NCI-H82 treated with DMSO at 0.1 percent for 48 hours (cell line): ENCODE measurements around the gene LY6G6F.

ENCODE experiments used
- DNase-seq: peaks from one replicate; lab custom pipeline; 2025; ENCODE audit not compliant: unreplicated experiment; lab: John Stamatoyannopoulos, UW

Gene LY6G6F

DNA sequence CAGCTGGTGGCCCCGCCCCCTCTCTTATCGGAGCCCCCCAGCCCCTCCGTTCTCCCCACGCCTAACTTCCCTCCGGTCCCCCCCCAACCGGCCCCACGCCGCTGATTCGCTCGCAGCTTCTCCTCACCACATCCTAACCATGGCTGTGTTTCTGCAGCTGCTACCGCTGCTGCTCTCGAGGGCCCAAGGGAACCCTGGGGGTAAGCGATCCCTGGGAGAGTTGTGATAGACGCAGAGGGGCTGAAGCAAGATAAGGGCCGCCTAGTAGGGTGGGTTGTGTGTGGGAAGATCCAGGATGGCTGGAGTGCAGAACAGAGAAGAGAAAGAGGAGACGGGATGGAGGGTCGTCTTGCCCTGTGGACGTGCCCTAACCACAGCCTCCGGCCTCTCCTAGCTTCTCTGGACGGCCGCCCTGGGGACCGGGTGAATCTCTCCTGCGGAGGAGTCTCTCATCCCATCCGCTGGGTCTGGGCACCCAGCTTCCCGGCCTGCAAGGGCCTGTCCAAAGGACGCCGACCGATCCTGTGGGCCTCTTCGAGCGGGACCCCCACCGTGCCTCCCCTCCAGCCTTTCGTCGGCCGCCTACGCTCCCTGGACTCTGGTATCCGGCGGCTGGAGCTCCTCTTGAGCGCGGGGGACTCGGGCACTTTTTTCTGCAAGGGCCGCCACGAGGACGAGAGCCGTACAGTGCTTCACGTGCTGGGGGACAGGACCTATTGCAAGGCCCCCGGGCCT lies 16.7 kb downstream of the LY6G6F start, which contains the start of gene MPIG6B:
MPIG6B (plus strand) TSS at position 129 of the 735 bp plus-strand sequence; CDS start at position 140, 11 bp downstream.
- DNase-seq: no peak

- DNase-seq: no peak
Observed at GRCh38 chr6:31723980-31724691, 17.5 kb downstream of the LY6G6F start.

GRCh38 chr6:31725502-31726350 lies 19.1 kb downstream of the LY6G6F start:
- DNase-seq: no peak

DNA sequence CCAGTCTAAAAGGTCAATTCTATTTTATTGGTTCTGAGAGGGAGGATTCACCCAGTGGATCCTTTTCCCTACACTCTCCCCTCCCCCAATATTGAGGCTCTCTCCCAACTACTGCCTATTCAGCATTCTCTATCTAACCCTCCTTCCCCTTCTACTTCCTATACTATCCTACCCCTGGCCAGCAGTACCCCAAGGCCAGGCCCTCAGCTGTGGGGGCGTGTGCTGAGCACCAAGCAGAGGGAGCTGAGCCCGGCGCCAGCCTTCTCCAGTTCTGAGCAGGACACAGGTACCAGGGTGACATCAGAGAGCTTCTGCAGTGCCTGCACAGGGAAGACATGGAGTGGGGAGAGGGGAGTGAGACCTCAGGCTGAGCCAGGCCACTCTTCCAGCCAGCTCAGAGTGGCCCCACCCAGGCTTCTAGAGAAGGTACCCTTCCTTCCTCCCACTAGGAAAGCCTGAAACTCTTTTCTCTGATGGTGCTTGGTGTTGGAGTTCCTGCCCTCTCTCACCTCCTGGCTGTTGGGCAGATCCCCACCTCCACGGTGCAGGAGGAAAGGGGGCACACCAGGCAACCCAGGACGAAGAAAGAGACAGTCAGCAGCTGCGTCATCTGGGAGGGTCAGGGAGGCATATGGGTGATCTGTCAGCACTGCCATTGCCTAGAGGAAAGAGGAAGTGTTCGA lies 20.5 kb downstream of the LY6G6F start:
- DNase-seq: no peak

DNA sequence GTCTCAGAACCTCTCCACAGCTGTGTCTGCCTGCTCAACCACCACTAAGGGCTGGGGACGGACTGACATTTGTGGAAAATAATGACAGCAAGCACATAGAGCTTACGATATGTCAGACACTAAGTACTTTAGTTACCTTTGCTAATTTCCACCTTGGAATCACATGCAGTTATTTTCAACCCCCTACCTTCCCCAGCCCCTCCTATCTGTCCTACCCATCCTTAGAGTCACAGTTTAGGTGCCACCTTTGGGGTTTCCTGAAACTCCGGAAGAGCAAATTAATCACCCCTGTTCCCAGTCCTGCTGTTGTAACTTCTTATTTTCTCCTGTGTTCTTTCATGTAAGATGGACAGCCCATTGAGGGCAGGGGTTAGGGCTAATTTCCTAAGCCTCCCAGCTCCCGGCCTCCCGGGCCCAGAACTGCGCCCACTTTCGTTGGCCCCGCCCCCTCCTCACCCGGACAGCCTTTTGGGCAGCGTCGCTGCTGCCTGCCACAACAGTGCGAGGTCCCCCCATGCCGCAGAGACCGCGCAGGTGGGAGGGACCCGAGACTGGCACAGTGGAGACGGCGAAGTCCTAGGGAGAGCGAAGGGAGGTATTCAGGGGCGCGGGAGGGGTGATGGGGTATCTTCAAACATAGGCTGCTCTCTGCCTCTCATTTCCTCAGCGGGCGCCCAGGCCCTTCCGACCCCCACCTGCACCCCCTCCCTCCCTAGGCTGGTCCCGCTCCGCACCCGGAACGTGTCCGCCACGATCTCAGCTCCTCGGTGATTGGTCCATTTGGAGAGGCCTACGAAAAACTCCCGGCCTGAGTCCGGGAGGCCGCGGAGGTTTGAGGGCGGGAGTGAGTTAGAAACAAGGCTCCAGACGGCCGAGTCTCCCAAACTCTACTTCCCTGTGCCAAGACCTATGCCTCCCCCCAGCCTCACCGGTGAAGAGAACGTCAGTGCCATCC lies 21.3 kb downstream of the LY6G6F start:
- DNase-seq: no peak

DNA sequence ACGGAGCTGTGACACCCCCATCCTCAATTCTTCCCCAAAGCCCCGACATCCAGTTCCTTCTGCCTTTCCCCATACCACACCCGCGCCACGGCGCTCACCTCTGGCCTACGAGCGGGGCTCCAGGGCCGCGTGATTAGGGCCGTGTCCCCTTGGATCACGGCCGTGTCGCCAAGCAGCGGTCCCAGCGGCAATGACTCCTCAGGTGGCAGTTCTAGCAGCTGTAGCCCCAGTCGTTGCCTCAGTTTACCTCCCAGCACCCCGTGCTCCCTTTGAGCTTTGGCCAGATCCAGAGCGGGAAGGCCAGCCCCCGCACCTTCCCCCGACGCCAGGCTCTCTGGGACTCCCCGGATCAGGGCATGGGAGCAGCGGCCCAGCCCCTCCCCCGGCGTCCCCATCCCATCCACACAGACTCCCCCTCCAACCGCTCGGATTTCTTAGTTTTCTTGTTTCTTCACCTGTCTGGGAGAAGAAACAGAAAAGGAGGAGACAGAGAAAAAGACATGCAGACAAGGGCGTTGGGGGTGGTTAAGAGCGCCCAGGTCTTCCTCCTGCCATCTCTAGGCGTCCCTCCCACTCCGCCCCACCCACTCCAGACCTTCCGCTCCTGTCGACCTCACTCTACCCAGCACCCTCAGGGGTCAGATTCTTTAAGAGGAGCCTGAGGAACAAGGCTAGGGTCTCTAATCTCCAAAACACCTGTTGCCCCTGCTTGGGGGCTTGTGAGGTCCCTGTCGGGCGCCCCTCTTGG lies 22.3 kb downstream of the LY6G6F start, which contains the start of gene DDAH2:
DDAH2 (minus strand) TSS at position 533 of the 748 bp plus-strand sequence; CDS start at position 395, 138 bp downstream.
- DNase-seq: no peak

DNA sequence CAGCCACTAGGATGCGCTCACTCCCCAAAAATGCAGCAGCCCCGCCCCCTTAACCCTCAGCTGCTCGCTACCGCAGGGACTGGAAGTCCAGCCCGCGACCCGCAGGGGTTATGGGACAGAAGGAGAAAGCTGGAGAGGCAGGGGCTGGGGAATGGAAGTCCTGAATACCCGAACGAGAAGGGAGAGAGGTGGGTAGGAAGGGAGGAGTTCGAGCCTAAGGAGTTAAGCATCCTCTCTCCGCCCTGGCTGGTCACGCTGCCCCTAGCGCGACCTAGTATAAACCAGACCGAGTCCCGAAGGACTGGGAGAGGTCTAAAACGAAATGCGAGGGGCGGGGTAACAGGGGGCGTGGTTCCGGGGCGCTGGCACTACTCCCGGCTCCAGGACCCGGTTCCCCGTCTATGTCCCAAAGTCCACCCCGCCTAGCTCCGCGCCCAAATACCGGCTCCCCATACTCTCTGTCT lies 22.9 kb downstream of the LY6G6F start:
- peak; percentile 77 for DNase-seq

DNA sequence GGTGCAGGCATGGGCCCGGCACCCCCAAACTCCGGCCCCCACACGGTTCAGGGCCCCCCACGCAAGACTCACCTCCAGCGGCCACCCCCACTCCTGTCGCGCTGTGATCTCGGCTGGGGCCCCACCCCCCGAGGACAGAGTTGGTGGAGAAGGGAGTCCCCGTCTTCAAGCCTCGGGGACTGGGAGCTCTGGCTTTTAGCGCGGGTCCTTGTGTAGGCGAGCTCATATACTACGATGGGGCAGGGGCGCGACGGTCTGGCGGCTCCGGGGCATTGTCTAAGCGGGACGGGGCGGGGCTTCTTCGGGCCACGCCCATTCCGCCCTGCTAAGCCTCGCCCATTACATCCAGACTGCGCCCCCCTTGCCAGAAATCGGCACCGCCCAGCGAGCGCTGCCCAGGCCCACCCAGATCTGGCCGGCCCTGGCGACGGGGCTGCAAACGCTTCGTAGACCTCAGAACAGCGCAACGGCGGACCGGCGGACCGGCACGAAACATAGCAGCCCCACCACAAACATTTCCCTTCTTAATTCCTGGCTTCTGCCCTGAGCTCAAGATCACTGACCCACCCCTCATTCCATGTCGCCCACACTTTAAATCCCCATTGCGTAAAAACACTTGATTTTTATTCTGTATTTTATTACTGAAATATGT lies 23.4 kb downstream of the LY6G6F start:
- peak; percentile 40 for DNase-seq

- no peak for DNase-seq
Observed at GRCh38 chr6:31730631-31731086, 24.0 kb downstream of the LY6G6F start.

- no peak for DNase-seq
Observed at GRCh38 chr6:31732029-31732428, 25.4 kb downstream of the LY6G6F start.

- DNase-seq: no peak
Observed at GRCh38 chr6:31733734-31734133, 27.1 kb downstream of the LY6G6F start.

DNA sequence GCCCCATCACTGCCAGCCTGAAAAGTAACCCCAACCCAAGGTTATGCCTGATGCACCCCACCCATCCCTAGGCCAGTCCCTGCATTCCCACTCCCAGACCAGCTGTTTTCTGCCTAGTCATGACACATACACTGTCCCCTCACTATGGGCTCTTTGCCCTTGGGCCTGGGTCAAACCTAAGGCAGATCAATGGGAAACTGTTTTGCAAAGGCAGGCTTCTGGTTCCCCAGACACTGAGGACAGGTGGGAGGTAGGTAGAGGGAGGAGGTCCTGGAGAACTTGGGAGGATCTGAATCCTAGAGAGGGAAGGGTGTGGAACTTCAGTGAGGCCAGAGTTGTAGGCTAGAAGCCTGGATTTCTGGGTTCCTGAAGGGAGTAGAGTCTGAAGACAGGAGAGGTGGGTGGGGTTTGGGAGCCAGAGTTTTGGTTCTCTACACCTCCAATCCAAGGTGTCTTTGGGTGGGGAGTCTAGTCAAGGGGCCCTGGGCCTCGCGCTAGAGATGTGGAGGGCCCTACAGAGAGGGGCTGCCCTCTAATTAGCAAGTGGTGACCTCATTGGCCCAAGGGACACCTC lies 27.7 kb downstream of the LY6G6F start:
- no peak for DNase-seq

DNA sequence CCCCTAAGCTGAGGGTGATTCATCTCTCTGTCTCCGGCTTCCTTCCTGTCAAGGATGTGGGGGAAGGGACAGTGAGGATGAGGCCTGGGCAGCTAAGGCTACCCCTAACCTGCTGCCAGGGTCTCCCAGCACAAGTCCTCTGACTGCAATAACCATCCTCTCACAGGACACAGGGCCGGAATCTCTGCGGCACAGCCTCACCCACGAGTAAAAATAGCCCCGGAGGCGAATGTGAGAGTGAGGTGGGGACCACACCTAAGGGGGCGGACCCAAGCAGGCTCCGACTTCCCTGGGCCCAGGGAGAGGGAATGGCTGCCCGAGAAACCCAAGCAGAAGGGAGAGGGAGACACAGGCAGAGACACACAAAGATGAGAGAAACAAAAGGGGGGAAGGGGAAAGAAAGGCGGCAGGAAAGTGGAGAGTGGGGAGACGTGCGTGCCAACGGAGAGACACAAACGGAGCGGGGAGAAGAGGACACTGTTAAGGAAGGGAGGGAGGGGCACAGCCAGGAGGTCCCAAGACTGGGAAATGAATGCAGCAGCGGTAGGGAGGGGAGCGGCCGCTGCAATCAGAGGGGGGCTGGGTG lies 28.2 kb downstream of the LY6G6F start:
- no peak for DNase-seq

GRCh38 chr6:31736021-31736767 lies 29.5 kb downstream of the LY6G6F start, which contains the start of gene CLIC1:
TSS of gene CLIC1 (minus strand) at chr6:31736530. CDS start at chr6:31736300, 230 bp downstream.
- DNase-seq: peak; percentile 52

DNA sequence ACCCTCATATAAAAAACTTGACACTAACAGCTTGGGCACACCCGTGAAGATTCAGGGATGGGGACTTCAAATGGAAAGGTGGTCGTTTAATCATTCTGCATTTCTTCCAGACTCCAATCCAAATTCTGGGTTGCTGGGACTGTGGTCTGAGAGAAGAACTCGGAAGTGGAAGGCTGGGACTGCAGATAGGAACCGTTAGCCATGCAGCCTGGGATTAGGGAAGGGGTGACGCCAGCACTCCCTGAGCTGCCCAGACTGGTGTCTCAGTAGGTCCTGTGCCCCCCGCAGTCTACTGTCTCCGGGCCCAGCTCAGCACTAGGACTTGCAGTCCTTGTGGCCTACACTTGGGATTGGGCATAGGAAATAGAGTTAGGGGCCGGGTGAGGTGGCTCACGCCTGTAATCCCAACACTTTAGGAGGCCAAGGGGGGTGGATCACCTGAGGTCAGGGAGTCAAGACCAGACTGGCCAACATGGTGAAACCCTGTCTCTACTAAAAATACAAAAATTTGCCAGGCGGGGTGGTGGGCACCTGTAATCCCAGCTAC lies 30.2 kb downstream of the LY6G6F start:
- no peak for DNase-seq

DNA sequence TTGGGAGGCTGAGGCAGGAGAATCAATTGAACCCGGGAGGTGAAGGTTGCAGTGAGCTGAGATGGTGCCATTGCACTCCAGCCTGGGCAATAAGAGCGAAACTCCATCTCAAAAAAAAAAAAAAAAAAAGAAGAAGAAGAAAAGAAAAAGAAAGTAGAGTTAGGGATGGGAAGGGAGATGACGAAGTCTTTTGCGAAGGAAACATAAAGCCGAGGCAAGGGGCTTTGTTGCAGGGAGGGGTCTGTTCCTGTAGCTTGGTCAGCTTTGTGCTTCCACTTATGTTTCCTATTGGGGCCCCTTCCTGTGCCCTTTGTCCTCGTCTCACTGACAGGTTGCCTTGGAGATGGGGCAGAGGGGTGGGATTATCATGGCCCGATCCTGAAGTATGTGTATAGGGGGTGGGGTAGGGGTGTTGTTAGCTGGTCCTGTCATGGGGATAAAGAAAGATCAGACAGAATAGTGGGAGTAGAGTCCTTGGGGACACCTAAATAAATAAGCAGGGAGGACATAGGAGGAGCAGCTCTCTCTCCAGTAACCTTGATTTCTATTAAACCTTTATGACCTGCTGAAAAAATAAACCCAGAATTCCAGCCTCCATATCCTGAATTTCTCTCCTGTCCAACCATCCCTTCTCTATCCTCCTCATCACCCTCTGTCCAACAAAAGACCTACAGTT lies 30.8 kb downstream of the LY6G6F start:
- DNase-seq: peak; percentile 38
